Gastroesophageal sphincter (tissue), 4 donors: ENCODE measurements around the gene ISOC2. TPM values are rescaled to one million over a fixed set of nuclear protein-coding genes. Genes with fewer than 3 reads are reported as not detected.

Experiments used
- ATAC-seq: fragments of 150-250 bp; one replicate; pipeline ENCODE4 v1.9.1; 2016; ENCODE audit warnings: mild to moderate bottlenecking, moderate library complexity
- H3K27ac ChIP-seq, 4 donors: fragments of 200-600 bp; sonication (generic) in 3 of 4; 1 replicate in 3 of 4; 2 replicates in 1 of 4; pipeline ENCODE4 v1.5.1; 2016 to 2019
- H3K27me3 ChIP-seq: fragments of 200-600 bp; sonication (generic); one replicate; pipeline ENCODE4 v1.5.1; 2019
- H3K36me3 ChIP-seq, 2 donors: fragments of 200-600 bp; sonication (generic); one replicate each; pipeline ENCODE4 v1.5.1; 2019; ENCODE audit warnings: control low read depth in 1 of 2
- H3K4me1 ChIP-seq, 3 donors: fragments of 200-600 bp; sonication (generic); 1 replicate in 2 of 3; 2 replicates in 1 of 3; pipeline ENCODE4 v1.5.1; 2016 to 2019; ENCODE audit warnings: control low read depth in 2 of 3
- H3K4me3 ChIP-seq, 2 donors: fragments of 200-600 bp; sonication (generic); one replicate each; pipeline ENCODE4 v1.5.1; 2019; ENCODE audit warnings: mild to moderate bottlenecking in 1 of 2, moderate library complexity in 1 of 2
- H3K9me3 ChIP-seq, 3 donors: fragments of 200-600 bp; sonication (generic); one replicate each; pipeline ENCODE4 v1.5.1; 2017 to 2019; ENCODE audit warnings: control low read depth in 2 of 3
- EP300 ChIP-seq: sonication (generic); formaldehyde crosslinking; IDR thresholded peaks from one replicate; pipeline ENCODE4 v1.6.1; 2017; ENCODE audit warnings: antibody characterized with exemption, mild to moderate bottlenecking
- POLR2A ChIP-seq, 2 donors: fragments of 450-650 bp; IDR thresholded peaks; one replicate each; pipeline ENCODE4 v1.6.1; 2017; ENCODE audit warnings: antibody characterized with exemption in 2 of 2, mild to moderate bottlenecking in 2 of 2, moderate library complexity in 1 of 2
- POLR2AphosphoS5 ChIP-seq: sonication (generic); formaldehyde crosslinking; IDR thresholded peaks from one replicate; pipeline ENCODE4 v1.6.1; 2017; ENCODE audit warnings: antibody characterized with exemption
- WGBS, 2 donors: methylation state at CpG; one replicate each; pipeline ENCODE4 v1.1.5; 2018; ENCODE audit warnings: low coverage in 1 of 2; 5-methylcytosine and 5-hydroxymethylcytosine counted together
- total RNA-seq, 4 donors: library from RNA; depleted of rRNA; stranded (reverse); fragments of >200 nt; gene quantifications; one replicate each; pipeline ENCODE4 v1.1.0, GENCODE V29; 2016
- TF ChIP-seq, protein P1 (sequence below), 4 experiments: fragments of 200-600 bp in 2 of 4; fragments of 450-650 bp in 2 of 4; sonication (generic) in 1 of 4; IDR thresholded peaks; one replicate each; pipeline ENCODE4 v1.5.1; 2017 to 2019; ENCODE audit warnings: antibody characterized with exemption in 4 of 4, mild to moderate bottlenecking in 2 of 4, moderate library complexity in 2 of 4

The ISOC2 gene
- total RNA-seq, 4 donors from 2014 or later, result 39.0 to 78.5 (median 63.8) TPM

DNA sequence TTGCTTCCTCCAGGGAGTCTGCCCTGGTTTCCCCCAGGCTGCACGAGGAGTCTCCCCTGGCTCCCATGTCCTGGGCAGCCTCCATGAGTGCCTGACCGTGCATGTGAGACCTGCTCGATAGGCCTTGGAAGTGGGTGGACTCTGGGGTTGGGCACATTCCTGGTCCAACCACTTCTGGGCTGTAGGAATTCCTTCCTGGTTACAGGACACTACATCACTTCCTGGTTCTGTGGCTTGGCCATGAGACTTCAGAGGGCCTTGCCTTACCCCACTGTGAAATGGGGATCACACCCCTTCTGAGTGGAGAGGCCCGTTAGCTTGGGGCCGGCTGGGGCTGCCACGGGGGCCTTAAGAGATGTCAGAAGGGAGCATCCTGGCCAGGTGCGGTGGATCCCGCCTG, 11.0 kb upstream of the ISOC2 start:
- no CpG with 5 or more reads among the region's 8 CpGs for WGBS, 2 donors
- no peak for TF ChIP-seq EP300
- no peak for TF ChIP-seq POLR2AphosphoS5
- no peak for TF ChIP-seq POLR2A (IDR thresholded peaks at IDR 0.05)
- TF ChIP-seq, protein P1, sequence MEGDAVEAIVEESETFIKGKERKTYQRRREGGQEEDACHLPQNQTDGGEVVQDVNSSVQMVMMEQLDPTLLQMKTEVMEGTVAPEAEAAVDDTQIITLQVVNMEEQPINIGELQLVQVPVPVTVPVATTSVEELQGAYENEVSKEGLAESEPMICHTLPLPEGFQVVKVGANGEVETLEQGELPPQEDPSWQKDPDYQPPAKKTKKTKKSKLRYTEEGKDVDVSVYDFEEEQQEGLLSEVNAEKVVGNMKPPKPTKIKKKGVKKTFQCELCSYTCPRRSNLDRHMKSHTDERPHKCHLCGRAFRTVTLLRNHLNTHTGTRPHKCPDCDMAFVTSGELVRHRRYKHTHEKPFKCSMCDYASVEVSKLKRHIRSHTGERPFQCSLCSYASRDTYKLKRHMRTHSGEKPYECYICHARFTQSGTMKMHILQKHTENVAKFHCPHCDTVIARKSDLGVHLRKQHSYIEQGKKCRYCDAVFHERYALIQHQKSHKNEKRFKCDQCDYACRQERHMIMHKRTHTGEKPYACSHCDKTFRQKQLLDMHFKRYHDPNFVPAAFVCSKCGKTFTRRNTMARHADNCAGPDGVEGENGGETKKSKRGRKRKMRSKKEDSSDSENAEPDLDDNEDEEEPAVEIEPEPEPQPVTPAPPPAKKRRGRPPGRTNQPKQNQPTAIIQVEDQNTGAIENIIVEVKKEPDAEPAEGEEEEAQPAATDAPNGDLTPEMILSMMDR (IDR thresholded peaks at IDR 0.05), result no peak
- no peak overlapping the region for H3K4me3 ChIP-seq
- H3K27ac ChIP-seq, result no peak overlapping the region
- ATAC-seq, result no peak
- H3K4me1 ChIP-seq, result peaks cover 0 to 27% (median 5%) of the 10 kb centered on the region in 3 donors
- no peaks in the 10 kb centered on the region for H3K36me3 ChIP-seq
- H3K9me3 ChIP-seq, result no peaks in the 10 kb centered on the region
- H3K27me3 ChIP-seq, result no peaks in the 10 kb centered on the region

DNA sequence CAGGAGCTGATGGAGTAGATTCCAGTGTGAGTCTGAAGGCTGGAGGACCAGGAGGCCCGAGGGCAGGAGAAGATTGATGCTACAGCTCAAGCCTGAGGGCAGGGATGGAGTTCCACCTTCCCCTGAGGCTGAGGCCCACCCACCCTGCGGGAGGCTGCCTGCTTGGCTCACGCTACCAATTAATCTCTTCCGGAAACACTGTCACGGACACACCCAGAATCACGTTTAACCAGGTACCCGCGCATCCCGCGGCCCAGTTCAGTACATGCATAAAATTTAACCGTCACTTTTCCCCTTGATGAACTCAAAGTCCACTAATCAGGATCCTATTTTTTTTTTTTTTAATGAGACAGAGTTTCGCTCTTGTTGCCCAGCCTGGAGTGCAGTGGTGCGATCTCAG, 9.8 kb upstream of the ISOC2 start:
- Histone ChIP-seq H3K27me3 (no peaks in the 10 kb centered on the region), H3K4me1 (peaks cover 0 to 25% (median 3%) of the 10 kb centered on the region in 3 donors), H3K27ac (no peak overlapping the region), H3K4me3 (no peak overlapping the region), H3K36me3 (no peaks in the 10 kb centered on the region), H3K9me3 (no peaks in the 10 kb centered on the region)
- WGBS, 2 donors, result 77 to 79% methylated on average over 8 to 13 of the region's 13 CpGs
- no peak for TF ChIP-seq POLR2A (IDR thresholded peaks at IDR 0.05)
- TF ChIP-seq POLR2AphosphoS5, result no peak
- no peak for TF ChIP-seq EP300
- TF ChIP-seq, protein P1 (IDR thresholded peaks at IDR 0.05), result no peak
- ATAC-seq, result no peak

DNA sequence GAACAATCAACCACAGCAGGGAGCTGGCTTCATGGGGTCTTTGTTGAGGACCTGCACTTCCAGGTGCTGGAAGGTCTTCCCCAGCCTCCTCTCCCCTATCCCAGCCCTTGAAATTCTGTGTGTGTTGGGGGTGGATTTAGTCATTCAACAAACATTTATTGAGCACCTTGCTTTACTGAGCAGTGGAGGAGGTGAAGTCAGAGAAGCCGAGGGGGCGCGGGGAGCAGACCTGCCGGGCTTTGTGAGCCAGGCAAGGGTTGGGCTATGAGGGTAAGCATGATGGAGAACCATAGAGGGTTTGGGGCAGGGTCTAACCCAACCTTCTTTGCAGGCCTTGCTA, 6.6 kb upstream of the ISOC2 start:
- Histone ChIP-seq H3K36me3 (no peaks in the 10 kb centered on the region), H3K4me3 (no peak overlapping the region), H3K4me1 (peaks cover 0 to 14% (median 0%) of the 10 kb centered on the region in 3 donors), H3K27me3 (no peaks in the 10 kb centered on the region), H3K9me3 (no peaks in the 10 kb centered on the region), H3K27ac (no peak overlapping the region)
- TF ChIP-seq POLR2A (IDR thresholded peaks at IDR 0.05) (no peak), POLR2AphosphoS5 (no peak), EP300 (no peak)
- TF ChIP-seq, protein P1 (IDR thresholded peaks at IDR 0.05), result no peak
- 0% methylated on average over 2 of the region's 4 CpGs; no CpG with 5 or more reads in 1 of the 2 donors for WGBS, 2 donors
- no peak for ATAC-seq

DNA sequence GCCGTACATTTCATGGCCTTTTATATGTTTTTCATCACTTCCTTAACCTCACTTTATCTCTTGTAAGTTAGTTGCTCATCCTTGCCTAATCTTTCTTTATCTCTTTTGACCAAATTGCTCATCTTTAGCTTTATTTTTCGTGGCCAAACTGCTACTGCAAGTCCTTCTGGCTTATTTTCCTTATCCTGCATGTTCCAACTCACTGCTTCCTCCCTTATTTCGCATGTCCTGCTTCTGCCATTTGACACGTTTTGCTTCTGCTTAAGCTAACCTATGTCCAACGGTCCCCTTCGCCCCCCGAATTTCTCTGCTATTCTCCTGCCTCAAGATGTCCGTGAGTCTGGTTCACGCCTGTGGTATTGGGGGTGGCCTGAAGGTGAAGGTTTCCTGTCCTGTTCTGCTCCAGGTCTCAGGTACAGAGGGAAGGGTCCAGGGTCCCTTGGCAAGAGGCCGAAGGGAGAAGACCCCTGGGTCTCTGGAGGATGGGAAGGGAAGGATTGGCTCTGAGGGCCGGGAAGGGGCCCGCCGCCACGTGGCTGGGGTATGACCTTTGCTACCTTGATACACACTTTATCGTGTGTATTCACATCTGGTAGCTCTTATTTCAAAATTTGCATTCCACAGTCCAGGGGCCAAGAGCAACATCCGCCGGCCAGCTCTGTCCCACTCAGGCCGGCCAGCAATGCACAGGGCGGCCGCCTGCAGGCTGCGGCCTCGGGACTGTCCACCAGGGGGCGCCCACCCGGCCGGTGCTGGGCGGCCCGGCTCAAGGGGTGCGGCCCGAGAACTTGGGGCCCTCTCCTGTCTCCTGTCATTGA, 6.0 kb upstream of the ISOC2 start:
- 54 to 68% methylated on average over 3 to 15 of the region's 29 CpGs for WGBS, 2 donors
- H3K4me1 ChIP-seq, result peaks cover 0 to 18% (median 0%) of the 10 kb centered on the region in 3 donors
- peak; percentile 93 for ATAC-seq
- H3K36me3 ChIP-seq, result no peaks in the 10 kb centered on the region
- no peak overlapping the region for H3K4me3 ChIP-seq
- no peaks in the 10 kb centered on the region for H3K9me3 ChIP-seq
- peak overlapping the region in 1 of 4 donors; percentile 37 for H3K27ac ChIP-seq
- H3K27me3 ChIP-seq, result no peaks in the 10 kb centered on the region
- TF ChIP-seq, protein P1 (IDR thresholded peaks at IDR 0.05), result peak in 3 of 4 experiments; percentile 97 to 98 (median 97)
- TF ChIP-seq EP300, result no peak

DNA sequence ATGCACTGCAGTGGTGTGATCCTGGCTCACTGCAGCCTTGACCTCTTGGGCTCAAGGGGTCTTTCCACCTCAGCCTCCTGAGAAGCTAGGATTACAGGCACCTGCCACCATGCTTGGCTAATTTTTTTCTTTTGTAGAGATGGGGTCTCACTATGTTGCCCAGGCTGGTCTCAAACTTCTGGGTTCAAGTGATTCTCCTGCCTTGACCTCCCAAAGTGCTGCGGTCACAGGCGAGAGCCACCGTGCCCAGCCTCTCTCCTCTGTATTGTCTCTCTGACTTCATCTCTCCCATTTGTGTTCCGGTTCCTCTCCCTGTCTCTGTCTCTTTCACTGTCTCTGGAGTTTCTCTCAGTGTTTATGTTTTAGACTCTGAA, 4.8 kb upstream of the ISOC2 start:
- 86 to 93% methylated on average over 4 of the region's 4 CpGs for WGBS, 2 donors
- H3K4me1 ChIP-seq, result peaks cover 0 to 27% (median 0%) of the 10 kb centered on the region in 3 donors

More for the DNA sequence above, 4.8 kb upstream of the ISOC2 start:
- TF ChIP-seq POLR2AphosphoS5 (no peak), EP300 (no peak), POLR2A (IDR thresholded peaks at IDR 0.05) (no peak)
- TF ChIP-seq, protein P1 (IDR thresholded peaks at IDR 0.05), result no peak
- no peak overlapping the region for H3K27ac ChIP-seq
- ATAC-seq, result no peak
- H3K9me3 ChIP-seq, result no peaks in the 10 kb centered on the region
- no peak overlapping the region for H3K4me3 ChIP-seq
- H3K36me3 ChIP-seq, result no peaks in the 10 kb centered on the region
- no peaks in the 10 kb centered on the region for H3K27me3 ChIP-seq
